ENCODE data around the gene UBL4B. TPM values are rescaled to one million over a fixed set of nuclear protein-coding genes. Genes with fewer than 3 reads are reported as not detected.

UBL4B gene
- total RNA-seq, 1 experiment from 2014 or later: not detected

GRCh38 chr1:110158261-110158660 lies 46.0 kb downstream of the UBL4B start:
- intact Hi-C loops (cut with micrococcal nuclease; ENCODE audit: unreplicated experiment): no loop called here

DNA sequence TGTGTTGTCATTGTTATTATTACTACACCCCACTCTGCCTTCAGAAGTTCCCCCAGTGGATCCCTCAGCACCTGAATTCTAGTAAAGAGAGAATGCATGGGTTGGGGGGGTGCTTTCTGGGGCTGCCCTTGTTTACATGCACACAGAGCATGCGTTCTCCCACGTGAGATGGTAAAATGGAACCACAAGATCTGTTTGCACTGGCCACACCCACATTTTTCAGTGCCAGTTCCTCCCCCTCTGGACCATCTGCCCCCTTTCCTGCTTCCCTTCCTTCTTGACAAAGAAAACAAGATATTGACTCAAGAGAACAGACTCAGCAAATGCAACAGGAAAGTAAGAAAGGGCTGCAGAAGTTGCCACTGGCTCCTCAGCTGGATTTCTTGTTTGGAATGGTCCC lies 46.9 kb downstream of the UBL4B start:
- BruUV-seq (replicated peaks): no TSS peak
- H3K27ac Mint-ChIP-seq (ENCODE audit: unreplicated experiment): no peak overlapping the region
- H3K36me3 Mint-ChIP-seq (ENCODE audit: insufficient read depth, unreplicated experiment): no peaks in the 10 kb centered on the region
- CTCF ChIA-PET: no interaction called here
- peaks cover 94% of the 10 kb centered on the region for H3K27me3 Mint-ChIP-seq (ENCODE audit: unreplicated experiment)
- no peak overlapping the region for H3K4me3 Mint-ChIP-seq (ENCODE audit: low read depth, unreplicated experiment)
- no peak for TF ChIP-seq CTCF (IDR thresholded peaks at IDR 0.05; ENCODE audit: unreplicated experiment)
- no peaks in the 10 kb centered on the region for H3K9me3 Mint-ChIP-seq (ENCODE audit: low read depth, unreplicated experiment)
- DNase-seq: no peak
- intact Hi-C loops (cut with micrococcal nuclease; ENCODE audit: unreplicated experiment): no loop called here
- peaks cover 9% of the 10 kb centered on the region for H3K4me1 Mint-ChIP-seq (ENCODE audit: low read depth, unreplicated experiment)

More at GRCh38 chr1:110158261-110158660, 46.0 kb downstream of the UBL4B start:
- Mint-ChIP-seq H3K9me3 (ENCODE audit: low read depth, unreplicated experiment) (no peaks in the 10 kb centered on the region), H3K27ac (ENCODE audit: unreplicated experiment) (no peak overlapping the region), H3K4me3 (ENCODE audit: low read depth, unreplicated experiment) (no peak overlapping the region), H3K4me1 (ENCODE audit: low read depth, unreplicated experiment) (no peaks in the 10 kb centered on the region), H3K36me3 (ENCODE audit: insufficient read depth, unreplicated experiment) (no peaks in the 10 kb centered on the region), H3K27me3 (ENCODE audit: unreplicated experiment) (peaks cover 90% of the 10 kb centered on the region)
- CTCF ChIA-PET: interaction anchor here (0.6 kb wide), 1 partner anchor 121 kb away, joined by 3 read pairs; no protein-coding TSS in a partner anchor
- no TSS peak for BruUV-seq (replicated peaks)
- TF ChIP-seq CTCF (IDR thresholded peaks at IDR 0.05; ENCODE audit: unreplicated experiment): no peak
- no peak for DNase-seq

DNA sequence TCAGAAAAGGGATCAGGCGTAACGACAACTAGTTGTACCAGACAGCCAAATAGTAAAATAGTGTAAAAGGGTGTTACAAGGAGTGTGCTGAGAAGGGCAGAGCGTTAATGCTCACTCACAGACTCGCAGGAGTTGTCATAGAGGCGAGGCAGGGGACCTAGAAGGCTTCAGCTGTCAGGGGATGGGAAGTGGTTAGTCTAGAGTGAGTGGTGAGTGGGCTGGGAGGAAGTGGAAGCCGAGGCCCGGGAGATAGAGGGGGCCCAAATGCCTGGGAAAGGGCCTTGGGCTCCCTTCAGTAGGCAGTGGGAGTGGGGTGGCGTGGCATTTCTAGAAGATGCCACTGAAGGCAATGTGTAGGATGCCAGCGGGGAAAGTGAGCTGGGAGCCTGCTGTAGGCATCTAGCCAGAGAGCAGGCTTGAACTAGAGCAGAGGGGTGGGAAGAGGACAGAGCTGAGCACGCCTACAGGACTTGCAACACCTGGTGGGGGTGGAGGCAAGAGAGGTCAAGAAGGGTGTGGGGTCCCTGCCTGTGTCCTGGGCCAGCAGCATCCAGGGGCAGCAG lies 48.4 kb downstream of the UBL4B start:
- peaks cover 83% of the 10 kb centered on the region for H3K27me3 Mint-ChIP-seq (ENCODE audit: unreplicated experiment)
- no peak for TF ChIP-seq CTCF (IDR thresholded peaks at IDR 0.05; ENCODE audit: unreplicated experiment)
- CTCF ChIA-PET: no interaction called here

GRCh38 chr1:110161165-110161564 lies 48.9 kb downstream of the UBL4B start:
- H3K4me1 Mint-ChIP-seq (ENCODE audit: low read depth, unreplicated experiment): peaks cover 9% of the 10 kb centered on the region
- DNase-seq: no peak
- no peaks in the 10 kb centered on the region for H3K9me3 Mint-ChIP-seq (ENCODE audit: low read depth, unreplicated experiment)
- BruUV-seq (replicated peaks): no TSS peak
- no peaks in the 10 kb centered on the region for H3K36me3 Mint-ChIP-seq (ENCODE audit: insufficient read depth, unreplicated experiment)
- intact Hi-C loops (cut with micrococcal nuclease; ENCODE audit: unreplicated experiment): no loop called here
- no peak overlapping the region for H3K27ac Mint-ChIP-seq (ENCODE audit: unreplicated experiment)
- peaks cover 82% of the 10 kb centered on the region for H3K27me3 Mint-ChIP-seq (ENCODE audit: unreplicated experiment)
- no peak for TF ChIP-seq CTCF (IDR thresholded peaks at IDR 0.05; ENCODE audit: unreplicated experiment)
- CTCF ChIA-PET: no interaction called here
- no peak overlapping the region for H3K4me3 Mint-ChIP-seq (ENCODE audit: low read depth, unreplicated experiment)

More for the DNA sequence above, 48.4 kb downstream of the UBL4B start:
- Mint-ChIP-seq H3K4me1 (ENCODE audit: low read depth, unreplicated experiment) (peaks cover 9% of the 10 kb centered on the region), H3K27ac (ENCODE audit: unreplicated experiment) (no peak overlapping the region), H3K9me3 (ENCODE audit: low read depth, unreplicated experiment) (no peaks in the 10 kb centered on the region), H3K4me3 (ENCODE audit: low read depth, unreplicated experiment) (no peak overlapping the region), H3K36me3 (ENCODE audit: insufficient read depth, unreplicated experiment) (no peaks in the 10 kb centered on the region)
- intact Hi-C loops (cut with micrococcal nuclease; ENCODE audit: unreplicated experiment): no loop called here
- DNase-seq: no peak
- BruUV-seq (replicated peaks): no TSS peak
